Glomerular visceral epithelial cell (primary cell): Measurements from ENCODE around the gene ADAM20.
A peak's percentile ranks its signal among the peaks of the same experiment; 100 is the strongest.
"Not testable (repeated sequence)": the region's sequence is repeated elsewhere in the genome, so short reads cannot be mapped to it uniquely, and the experiment has no call there.

Experiments
- DNase-seq: peaks from one replicate; pipeline ENCODE4 v3.0.0-alpha.2; 2016; ENCODE audit errors: extremely low spot score

Gene ADAM20

DNA sequence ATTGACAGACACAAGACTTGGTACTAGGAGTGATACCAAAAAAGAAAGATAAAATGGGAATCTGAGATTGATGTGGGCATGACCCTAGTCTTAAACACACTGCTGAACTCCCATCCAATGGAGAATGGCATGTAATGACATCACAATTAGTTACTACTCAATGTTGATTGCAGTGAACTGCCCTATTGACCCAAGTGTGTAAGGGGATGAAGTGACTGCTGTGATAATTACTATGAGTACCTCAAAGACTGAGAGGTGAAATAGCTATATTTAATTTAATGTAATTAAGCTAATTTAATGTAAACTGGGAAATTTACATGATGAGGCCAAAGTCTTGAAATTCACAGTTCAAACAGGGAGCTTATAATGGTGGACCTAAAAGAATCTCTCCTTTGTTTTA, at the start of gene ADAM20:
Gene ADAM20, minus strand, starts transcription at position 101 of the 400 bp plus-strand sequence. CDS start 10,247 bp downstream, outside the sequence.
- DNase-seq = no peak

DNA sequence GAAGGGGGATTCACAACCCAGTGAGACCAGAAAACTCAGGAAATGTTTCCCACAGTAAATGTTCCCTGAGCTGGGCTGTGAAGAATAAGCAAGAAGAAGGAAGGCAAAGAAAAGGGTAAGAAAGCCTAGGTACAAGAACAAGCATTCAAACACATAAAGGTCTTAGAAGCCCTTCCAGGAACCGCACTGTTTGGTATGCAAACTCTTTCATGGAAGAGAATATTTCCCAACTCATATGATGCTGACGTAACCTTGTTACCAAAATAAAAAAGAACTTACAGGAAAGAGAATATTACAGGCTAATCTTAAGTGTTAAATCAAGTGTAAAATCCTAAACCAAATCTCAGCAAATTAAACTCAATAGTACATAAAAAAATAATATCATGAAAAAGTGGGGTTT, 42.1 kb upstream of the ADAM20 start:
- DNase-seq = no peak

GRCh38 chr14:70573050-70573449, 38.2 kb upstream of the ADAM20 start:
- no peak for DNase-seq

DNA sequence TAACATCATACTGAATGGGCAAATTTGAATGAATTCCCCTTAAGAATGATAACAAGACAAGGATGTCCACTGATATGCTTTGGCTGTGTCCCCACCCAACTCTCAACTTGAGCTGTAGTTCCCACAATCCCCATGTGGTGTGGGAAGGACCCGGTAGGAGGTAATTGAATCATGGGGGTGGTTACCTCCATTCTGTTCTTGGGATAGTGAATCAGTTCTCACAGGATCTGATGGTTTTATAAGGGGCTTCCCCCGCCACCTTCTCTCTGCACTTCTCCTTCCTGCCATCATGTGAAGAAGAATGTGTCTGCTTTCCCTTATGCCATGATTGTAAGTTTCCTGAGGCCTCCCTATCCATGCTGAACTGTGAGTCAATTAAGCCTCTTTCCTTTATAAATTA, 36.3 kb upstream of the ADAM20 start:
- DNase-seq = no peak

DNA sequence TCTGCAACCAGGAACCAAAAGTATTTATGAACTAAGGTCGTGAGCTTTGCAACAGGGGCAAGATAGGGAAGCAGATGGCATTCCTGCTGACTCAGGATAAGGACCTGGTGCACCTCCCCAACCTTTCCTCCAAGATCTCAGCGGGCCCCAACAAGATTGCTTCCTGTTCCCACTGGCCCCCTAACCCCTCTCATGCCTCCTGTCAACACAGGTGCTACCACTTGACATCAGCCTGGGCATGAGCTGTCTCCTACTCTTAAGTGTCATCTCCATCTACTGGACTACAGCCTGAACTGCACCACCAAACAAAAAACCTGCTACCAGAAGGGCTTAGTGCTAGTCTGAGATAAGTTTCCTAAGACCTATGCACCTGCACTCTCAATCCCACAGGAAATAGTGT, 33.0 kb upstream of the ADAM20 start:
- peak; percentile 34 for DNase-seq

DNA sequence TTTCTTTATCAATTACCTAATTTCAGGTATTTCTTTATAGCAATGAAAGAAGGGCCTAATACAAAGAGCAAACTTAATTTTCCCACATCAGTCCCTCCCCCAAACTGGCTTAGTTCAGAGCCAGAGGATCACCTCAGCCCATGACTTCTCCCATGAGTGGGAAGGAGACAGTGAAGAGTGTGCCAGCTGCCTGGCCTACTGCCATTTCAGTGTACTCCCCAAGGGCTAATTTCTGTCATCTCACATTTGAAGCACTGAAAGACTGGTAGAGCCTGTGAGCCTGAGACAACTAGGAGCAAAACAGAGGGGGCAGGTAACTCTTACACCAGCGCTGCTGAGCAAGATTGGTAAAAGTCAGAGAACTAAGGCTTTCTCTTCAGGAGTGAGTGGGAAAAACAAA, 29.1 kb upstream of the ADAM20 start:
- DNase-seq = no peak

DNA sequence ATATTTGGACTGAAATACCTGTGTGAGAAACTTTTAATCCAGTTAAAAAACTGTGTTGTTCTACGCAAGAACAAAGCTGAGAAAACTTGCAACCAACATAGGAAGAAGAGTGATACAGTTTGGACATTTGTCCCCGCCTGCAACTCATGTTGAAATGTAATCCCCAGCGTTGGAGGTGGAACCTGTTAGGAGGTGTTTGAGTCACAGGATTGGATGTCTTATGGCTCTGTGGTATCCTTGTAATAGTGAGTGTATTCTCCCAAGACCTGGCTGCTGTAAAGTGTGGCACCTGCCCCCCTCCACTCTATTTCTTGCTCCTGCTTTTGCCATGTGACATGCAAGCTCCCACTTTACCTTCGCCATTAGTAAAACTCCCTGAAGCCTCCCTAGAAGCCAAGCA, 28.6 kb upstream of the ADAM20 start:
- no peak for DNase-seq

- no peak for DNase-seq
Observed at GRCh38 chr14:70558356-70558755, 23.6 kb upstream of the ADAM20 start.

DNA sequence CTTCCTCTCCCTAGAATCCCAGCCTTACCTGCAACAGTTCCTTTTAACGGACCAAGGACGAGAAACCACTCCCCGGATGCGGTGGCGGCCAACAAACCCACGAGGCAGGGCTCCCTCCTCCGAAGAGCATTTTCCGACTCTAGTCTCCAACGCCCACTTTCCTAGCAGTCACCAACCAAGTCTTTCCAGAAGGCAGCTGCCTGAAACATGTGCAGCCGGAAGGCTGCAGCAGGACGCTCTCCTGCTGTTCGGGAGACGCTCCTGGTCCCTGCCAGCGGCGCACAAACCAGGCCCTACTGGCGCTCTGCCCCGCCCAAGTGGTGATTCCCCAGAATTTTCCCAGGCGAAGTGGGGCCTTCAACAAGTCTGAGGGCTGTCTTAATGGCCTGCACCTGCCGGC, 21.1 kb upstream of the ADAM20 start:
- DNase-seq = peak; percentile 40

- DNase-seq = no peak
Observed at GRCh38 chr14:70538087-70538486, 3.3 kb upstream of the ADAM20 start.

GRCh38 chr14:70536830-70537229, 2.0 kb upstream of the ADAM20 start:
- peak; percentile 6 for DNase-seq

DNA sequence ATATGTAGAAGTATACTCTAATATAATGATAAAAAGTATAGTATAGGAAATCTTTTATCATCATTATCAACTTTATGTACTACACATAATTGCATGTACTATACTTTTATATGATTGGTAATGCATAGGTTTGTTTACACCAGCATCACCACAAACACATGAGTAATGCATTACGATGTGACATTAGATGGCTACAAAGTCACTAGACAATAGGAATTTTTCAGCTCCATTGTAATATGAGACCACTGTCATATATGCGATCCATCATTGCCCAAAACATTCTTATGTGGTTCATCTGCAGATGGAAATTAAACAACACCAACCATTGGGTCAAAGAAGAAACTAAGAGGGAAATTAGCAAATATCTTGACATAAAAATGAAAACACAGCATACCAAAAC, 4.4 kb downstream of the ADAM20 start:
- no peak for DNase-seq

DNA sequence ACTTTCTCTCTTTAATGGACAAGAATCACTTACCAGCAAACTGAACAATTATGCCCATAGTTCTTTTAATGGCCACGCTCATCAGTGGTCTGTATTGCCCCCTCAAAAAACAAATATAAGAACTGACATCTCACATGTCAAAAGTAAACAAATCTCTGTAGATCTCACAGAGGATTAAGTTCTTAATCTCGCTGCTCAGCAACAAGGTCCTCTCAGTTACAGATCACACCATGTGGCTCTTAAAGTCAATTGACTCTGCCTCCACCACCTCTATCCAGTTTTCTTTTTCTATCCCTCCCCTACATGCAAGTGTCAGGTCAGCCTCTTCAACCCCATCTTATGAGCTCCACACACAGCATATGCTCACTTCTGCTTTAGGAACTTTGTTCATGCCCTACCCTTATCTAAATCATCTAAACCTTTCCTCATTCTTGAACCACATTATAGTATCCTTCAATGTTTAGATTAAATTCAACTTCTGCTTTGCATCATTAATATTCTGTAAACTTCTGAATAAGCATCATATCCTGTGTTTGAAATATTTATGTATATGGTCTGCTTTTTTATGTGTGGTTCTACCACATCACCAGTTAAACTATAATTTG, 7.2 kb downstream of the ADAM20 start:
- no peak for DNase-seq

GRCh38 chr14:70525691-70526090, 9.1 kb downstream of the ADAM20 start:
- no peak for DNase-seq

DNA sequence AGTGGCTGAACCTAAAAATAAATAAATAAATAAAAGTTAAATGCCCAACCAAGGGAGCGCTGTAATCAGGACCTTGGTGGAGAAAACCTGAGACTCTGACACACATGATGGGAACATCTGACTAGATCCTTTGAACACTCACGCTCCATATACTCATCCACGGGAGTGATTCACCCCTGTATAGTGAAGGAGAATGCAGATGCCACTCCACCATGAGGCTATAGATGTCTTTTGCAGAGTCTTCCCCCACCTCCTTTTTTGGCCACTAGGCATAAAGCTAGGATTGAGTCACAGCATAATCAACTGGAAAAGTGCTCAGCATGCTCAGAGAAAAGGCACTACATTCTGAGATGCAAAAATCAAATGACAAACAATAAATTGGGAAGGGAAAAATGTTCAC, 19.0 kb downstream of the ADAM20 start:
- DNase-seq = peak; percentile 6

- DNase-seq = no peak
Observed at GRCh38 chr14:70514168-70515069, 20.4 kb downstream of the ADAM20 start.

GRCh38 chr14:70498191-70498590, 36.6 kb downstream of the ADAM20 start:
- no peak for DNase-seq

DNA sequence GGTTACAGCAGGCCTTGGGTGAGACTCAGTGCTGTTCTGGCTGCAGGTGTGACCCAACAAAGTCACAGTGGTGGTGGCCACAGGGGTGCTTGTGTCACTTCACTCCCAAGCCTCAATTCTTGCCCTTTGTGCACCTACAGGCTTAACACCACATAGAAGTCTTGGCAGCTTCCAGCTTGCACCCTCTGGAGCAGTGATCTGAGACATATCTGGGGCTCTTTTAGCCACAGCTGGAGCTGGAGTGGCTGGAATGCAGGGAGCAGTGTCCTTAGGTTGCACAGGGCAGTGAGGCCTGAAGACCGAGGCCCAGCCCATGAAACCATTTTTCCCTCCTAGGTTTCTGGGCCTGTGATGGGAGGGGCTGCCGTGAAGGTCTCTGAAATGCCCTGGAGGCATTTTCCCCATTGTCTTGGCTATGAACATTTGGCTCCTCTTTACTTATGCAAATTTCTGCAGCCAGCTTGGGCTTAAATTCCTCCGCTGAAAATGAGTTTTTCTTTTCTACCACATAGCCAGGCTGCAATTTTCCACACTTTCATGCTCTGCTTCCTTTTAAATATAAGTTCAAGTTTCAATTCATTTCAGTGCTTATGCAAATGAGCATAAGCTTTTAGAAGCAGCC, 45.1 kb downstream of the ADAM20 start:
- no peak for DNase-seq

GRCh38 chr14:70477356-70478105, 57.3 kb downstream of the ADAM20 start:
- not testable (repeated sequence) for DNase-seq

DNA sequence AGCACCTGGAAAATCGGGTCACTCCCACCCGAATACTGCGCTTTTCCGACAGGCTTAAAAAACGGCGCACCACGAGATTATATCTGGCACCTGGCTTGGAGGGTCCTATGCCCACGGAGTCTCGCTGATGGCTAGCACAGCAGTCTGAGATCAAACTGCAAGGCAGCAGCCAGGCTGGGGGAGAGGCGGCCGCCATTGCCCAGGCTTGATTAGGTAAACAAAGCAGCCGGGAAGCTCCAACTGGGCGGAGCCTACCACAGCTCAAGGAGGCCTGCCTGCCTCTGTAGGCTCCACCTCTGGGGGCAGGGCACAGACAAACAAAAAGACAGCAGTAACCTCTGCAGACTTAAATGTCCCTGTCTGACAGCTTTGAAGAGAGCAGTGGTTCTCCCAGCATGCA, 59.3 kb downstream of the ADAM20 start:
- not testable (repeated sequence) for DNase-seq

DNA sequence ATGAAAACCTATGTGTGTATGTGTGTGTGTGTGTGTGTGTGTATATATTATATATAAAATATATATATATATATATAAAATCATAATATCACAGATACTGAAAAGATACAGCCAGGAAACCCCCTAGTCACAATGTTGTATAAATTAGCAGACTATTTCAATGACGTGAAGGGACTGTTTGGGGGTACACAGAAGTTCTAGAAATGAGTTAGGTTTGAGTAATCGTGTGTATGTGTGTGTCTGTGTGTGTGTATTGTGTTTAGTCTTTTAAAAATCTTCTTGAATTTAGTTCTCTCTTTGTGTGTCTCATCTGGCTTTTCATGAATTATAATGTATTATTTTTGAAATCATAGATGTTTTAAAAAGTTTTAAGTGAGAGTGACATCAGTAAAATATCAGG, 61.0 kb downstream of the ADAM20 start:
- DNase-seq = no peak
